T-helper 1 cell treated with Interleukin-12 subunit alpha and Interleukin-12 subunit beta and Interleukin-4 antibody, amounts not matched to agents 30 ng/mL and 1 ng/mL, for 36 hours (primary cell): ENCODE measurements around the gene KLF11. TPM values are rescaled to one million over a fixed set of nuclear protein-coding genes. Genes with fewer than 3 reads are reported as not detected.

Source experiments
- intact Hi-C: fragments of 100-400 bp; cut with micrococcal nuclease; formaldehyde crosslinking; loops from one replicate; pipeline ENCODE4 v1.15.1; 2024
- total RNA-seq: library from RNA; stranded (reverse); gene quantifications from 2 replicates; pipeline ENCODE4 v1.2.3, GENCODE V29; 2022

KLF11 gene
- total RNA-seq, 1 donor from 2014 or later: 10.9 TPM

DNA sequence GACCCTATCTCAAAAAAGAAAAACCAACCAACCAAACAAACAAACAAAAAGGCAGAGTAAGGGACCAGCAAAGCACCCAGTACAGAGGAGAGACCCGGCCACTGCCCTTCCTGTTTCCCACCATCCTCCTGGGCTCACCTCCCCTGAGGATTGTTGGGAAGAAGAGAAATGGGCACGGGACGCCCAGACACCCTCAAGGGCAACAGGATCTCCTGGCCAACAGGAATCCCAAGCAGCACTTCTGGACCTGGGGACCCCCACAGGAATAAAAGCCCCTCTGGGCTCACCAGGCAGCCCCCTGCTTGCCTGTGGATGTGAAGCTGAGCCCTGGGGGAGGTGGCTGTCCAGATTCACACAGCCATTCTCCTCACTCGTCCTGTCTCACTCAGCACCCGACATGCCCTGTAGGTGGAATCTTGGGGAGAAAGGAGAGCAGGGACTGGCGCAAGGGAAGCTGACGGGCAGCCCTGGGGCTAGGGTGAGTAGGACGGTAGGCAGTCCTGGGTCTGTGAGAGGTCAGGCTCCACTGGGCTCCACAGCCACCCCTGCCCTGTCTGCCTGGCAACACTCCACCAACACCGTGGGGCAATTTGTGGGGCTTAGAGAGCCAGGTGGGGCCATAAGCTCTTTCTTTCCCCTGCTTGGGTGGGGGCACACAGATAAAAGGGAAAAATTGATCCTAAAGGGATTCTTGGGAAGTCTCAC lies 18.0 kb downstream of the KLF11 start:
- intact Hi-C loops: no loop called here

DNA sequence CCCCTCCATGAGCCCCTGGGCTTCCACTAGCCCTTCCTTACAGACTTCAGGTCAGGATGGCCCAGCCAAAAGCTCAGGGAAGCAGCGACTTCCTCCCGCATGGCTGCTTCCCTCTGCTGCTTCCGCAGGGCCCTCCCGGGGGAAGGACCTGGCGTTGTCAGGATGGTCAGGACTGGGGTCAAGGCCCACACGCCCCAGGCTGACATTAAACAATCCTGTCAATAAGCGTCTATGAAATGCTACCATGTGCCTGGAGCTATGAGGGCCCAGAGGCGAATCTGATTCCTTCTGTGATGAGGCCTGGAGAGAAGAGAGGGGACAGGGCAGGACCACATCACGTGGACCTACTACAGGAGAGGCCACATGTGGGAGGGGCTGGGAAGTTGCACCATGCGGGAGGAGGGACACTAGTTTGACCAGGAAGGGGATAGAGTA lies 19.6 kb downstream of the KLF11 start:
- intact Hi-C loops: no loop called here

GRCh38 chr2:10063566-10063965 lies 20.2 kb downstream of the KLF11 start:
- intact Hi-C loops: no loop called here

DNA sequence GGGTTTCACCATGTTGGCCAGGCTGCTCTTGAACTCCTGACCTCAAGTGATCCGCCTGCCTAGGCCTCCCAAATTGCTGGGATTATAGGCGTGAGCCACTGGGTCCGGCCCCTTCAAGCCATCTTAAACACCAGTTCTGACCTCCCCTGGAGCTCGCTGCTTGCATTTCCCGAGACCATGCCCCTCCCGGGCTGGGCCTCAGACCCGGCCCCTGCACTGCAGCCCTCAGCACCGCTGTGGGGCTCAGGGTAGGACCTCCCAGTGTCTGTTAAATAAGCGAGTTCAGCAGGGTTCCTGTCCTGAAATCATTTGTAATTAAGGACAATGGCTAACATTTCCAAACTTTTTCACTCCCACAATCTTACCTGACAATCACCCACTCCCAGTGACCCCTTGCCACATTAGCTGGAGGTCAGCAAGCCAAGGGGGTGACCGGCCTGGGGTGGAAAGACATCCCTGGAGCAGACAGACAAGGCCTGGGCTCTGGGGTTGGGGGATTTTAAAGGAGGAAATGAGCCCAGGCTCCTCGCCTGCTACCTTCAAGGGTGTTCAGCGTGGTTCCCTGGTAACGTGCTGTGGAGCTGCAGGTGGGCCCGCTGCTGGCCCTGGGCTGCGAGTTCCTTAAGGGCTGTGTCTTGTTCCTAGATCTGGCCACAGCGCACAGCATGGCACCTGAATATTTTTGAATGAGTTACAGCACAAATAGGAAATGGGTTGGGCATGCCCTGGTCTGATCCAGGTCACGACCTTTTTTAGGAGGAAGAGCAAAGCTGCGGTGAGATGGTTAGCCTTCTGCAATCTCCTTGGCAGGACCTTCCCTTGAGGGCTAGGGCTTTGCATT lies 21.8 kb downstream of the KLF11 start:
- intact Hi-C loops: no loop called here

DNA sequence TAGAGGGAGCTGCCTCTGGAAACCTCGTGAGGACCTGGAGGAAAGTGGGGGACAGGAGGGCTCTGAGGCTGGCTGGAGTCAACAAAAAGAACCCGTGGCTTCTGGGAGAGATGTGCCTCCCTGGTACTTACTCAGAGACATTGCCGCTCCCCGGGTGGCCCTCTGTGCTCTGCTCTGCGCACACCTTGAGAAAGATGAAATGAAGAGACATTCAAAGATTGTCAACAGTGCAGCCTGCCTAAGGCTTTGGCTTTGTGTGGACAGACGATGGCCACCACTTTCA lies 22.4 kb downstream of the KLF11 start:
- intact Hi-C loops: no loop called here

DNA sequence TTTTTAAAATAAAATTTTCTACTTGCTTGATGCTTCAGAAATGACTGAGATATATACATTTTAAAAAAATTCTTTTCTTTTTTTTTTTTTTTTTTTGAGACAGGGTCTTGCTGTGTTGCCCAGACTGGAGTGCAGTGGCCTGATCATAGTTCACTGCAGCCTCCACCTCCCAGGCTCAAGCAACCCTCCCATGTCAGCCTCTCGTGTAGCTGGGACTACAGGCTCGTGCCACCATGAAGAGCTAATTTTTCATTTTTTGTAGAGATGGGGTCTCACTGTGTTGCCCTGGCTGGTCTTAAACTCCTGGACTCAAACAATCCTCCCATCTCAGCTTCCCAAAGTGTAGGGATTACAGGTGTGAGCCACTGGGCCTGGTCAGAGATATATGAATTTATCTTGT lies 24.0 kb downstream of the KLF11 start:
- intact Hi-C loops: no loop called here

DNA sequence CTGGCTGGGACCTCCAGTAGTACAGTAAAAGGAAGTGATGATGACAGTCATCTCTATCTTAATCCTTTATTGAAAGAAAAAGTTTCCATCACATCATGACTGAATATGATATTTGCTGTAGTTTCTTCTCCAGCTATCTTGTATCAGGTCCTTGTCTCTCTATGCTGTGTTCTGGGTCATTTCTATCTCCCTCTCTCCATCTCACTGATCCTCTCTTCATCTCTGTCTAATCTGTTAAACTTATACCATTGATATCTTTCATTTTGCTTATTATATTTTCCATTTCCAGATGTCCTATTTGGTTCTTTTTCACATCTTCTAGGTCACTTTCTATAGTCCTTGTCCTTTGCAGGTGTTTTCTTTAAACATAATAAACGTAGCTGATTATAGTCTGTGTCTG lies 24.5 kb downstream of the KLF11 start:
- intact Hi-C loops: no loop called here

DNA sequence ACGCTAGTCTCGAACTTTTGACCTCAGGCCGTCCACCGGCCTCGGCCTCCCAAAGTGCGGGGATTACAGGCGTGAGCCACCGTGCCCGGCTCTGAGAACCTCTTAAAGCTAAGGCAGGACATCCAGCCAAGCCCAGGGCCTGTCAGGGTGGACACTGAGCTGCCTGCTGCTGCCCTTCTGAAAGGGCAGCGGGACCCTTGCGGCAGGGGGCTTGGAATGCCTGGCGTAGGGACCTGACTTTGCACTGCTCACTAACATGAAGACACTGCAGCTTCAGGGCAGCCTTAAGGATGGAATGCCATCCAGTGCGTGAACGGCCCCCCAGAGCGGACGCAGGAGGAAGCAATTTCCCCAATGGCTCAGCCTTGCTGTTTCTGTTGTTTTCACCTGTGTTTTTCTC lies 27.8 kb downstream of the KLF11 start:
- intact Hi-C loops: loop anchor here (5.0 kb wide), 1 partner anchor 231 kb away; the partner anchor contains the start of gene HPCAL1

GRCh38 chr2:10071595-10071994 lies 28.2 kb downstream of the KLF11 start:
- intact Hi-C loops: loop anchor here (5.0 kb wide), 1 partner anchor 231 kb away; the partner anchor contains the start of gene HPCAL1

DNA sequence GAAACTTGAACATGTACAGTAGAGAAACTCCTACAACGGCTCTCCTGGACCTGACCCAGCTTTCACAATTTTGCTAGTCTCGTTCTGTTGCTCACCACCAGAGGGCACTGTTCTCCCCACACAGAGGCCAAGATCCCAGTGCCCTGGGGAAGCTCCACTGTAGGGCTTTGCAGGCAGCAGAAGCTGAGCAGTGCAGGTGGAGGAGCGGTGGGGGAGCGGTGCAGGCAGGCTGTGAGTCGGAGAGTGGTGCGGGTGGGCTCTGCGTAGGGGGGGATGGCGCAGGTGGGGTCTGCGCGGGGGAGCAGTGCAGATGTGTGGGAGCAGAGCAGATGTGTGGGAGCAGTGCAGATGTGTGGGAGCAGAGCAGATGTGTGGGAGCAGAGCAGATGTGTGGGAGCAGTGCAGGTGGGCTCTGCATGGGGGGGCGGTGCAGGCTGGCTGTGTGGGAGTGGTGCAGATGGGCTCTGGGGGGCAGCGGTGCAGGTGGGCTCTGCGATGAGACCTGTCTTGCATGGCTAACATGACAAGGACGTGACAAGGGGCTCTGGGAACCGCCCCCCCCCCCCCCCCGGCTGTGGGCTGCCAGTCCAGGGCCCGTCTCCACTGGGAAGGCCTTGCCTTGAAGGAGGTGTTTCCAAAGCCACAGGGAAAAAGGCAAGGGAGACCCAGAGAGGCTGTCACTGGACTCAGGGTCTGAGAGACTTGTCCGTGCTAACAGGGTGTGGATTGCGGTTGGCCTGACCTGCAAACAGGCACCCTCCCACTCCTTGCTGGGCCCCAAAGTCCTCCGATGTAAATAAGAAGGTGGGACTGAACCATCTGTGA lies 29.5 kb downstream of the KLF11 start:
- intact Hi-C loops: loop anchor here (1.0 to 5.0 kb wide), 7 partner anchors 8 to 595 kb away; partner anchors contain the start of gene HPCAL1

DNA sequence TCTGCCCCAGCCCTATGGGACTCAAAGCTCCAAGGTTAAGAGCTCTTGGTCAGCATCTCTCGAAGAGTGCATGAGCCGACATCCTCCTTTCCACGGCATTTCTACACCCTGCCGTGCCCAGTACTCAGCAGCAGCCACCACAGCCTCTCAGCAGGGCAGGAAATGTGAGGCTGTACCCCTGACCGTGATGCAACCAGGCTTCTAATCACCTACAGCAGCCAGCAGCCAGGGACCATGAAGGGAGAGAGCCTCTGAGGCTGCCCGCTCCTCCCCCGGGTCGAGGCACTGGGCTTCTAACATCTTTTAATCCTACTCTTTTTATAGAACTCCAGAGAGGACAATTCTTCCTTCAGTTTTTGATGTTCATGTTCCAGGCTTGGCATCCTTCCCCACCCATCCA lies 30.4 kb downstream of the KLF11 start:
- intact Hi-C loops: loop anchor here (5.0 kb wide), 1 partner anchor 229 kb away; the partner anchor contains the start of gene HPCAL1

- intact Hi-C loops: no loop called here
These were observed 31.8 kb downstream of the KLF11 start for GRCh38 chr2:10075101-10075500.

DNA sequence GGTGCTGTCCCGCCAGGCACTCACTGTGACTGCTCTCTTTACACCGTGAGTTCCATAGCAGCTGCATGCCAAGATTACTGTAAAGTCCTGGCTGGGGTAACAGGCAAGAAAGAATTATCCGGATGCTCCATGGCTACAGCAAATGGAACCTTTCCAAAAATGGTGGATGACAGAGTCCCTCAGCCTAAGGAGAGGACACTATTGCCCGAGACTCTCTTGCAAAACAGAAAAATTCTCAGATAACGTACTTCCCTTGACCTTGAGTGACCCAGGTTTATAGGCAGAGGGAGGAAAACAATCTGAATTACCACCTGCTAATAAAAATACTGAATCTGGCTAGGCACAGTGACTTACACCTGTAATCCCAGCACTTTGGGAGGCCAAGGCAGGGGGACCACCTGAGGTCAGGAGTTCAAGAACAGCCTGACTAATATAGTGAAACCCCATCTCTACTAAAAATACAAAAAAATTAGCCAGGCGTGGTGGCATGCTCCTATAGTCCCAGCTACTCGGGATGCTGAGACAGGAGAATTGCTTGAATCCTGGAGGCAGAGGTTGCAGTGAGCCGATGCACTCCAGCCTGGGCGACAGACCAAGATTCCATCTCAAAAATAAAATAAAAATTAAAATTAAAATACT lies 32.3 kb downstream of the KLF11 start:
- intact Hi-C loops: no loop called here

DNA sequence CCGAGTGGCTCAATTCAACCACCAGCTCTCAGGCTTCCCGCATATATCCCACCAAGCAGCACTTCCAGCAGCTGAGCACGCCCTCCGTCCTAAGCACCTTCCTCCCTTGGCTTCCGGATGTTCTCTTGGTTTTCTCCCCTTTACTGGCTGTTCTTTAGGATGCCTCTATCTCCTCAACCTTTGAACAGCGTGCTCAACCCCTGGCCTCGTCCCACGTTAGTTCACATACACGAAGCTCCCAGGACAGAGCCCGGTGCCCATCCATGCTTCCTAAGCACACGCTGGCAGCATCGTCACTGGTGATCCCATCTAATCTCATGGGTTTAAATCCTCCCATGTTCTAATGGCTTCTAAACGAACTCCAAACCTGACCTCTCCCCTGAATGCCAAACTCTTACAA lies 33.2 kb downstream of the KLF11 start:
- intact Hi-C loops: no loop called here

DNA sequence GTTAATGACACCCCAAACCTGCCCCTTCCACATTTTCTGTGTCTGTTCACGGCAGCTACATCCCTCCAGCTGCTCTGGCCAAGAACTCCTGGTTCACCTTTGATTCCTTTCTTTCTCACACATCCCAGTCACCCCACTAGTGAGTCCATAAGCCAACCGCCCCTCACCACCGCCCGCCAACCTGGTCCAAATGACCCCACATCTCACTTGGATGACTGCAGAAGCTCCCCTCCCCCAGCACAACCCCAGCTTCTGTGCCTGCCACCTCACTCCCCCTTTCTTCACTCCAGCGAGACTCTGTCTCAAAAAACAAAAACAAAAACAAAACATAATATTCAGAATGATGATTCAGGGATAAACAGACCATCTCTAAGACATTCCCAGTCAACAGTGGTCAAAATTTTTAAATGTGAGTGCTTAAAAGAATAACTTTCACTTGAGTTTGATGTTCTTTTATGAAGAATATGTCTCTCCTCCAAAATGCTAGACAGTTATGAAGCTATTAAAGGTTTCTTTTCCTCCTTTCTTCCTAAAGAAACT lies 33.7 kb downstream of the KLF11 start:
- intact Hi-C loops: no loop called here

- intact Hi-C loops: no loop called here
These were observed 34.7 kb downstream of the KLF11 start for GRCh38 chr2:10078001-10078400.

DNA sequence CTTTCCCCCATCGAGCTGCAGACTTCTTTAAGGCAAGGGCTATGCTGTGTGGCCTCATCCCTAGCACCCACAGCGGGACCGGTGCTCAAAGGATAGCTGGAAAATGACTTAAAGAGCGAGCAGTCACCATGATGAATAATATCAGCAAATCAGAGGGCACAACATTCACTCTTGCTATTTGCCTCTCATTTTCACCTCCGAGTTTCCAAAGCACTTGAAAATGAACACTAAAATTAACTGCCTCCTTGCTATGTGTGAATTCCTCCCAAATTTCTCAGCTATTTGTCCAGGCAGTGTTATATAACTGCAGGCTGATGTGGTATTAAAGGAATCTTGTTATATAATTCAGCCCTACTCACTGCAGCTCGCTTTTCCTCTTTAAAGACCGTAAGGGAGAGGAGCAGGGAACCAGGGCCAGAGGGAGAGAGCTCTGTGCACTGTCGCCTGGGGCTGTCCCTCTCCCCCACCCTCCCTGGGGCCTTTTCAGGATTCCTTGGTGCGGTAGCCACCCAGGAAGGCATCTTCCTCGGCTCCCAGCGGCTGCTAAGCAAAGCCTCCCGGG lies 35.4 kb downstream of the KLF11 start:
- intact Hi-C loops: no loop called here

- intact Hi-C loops: no loop called here
These were observed 36.0 kb downstream of the KLF11 start for GRCh38 chr2:10079266-10079869.

- intact Hi-C loops: loop anchor here (1.0 kb wide), 1 partner anchor 40 kb away; no protein-coding TSS in a partner anchor
These were observed 36.7 kb downstream of the KLF11 start, which contains the start of gene CYS1 for GRCh38 chr2:10079870-10080535. TSS of gene CYS1 (minus strand) at chr2:10080411. CDS start at chr2:10080223, 188 bp downstream.
